ENCODE results near the gene STAM.
"Not testable (repeated sequence)": the region's sequence is repeated elsewhere in the genome, so short reads cannot be mapped to it uniquely, and the experiment has no call there.

Gene STAM

DNA sequence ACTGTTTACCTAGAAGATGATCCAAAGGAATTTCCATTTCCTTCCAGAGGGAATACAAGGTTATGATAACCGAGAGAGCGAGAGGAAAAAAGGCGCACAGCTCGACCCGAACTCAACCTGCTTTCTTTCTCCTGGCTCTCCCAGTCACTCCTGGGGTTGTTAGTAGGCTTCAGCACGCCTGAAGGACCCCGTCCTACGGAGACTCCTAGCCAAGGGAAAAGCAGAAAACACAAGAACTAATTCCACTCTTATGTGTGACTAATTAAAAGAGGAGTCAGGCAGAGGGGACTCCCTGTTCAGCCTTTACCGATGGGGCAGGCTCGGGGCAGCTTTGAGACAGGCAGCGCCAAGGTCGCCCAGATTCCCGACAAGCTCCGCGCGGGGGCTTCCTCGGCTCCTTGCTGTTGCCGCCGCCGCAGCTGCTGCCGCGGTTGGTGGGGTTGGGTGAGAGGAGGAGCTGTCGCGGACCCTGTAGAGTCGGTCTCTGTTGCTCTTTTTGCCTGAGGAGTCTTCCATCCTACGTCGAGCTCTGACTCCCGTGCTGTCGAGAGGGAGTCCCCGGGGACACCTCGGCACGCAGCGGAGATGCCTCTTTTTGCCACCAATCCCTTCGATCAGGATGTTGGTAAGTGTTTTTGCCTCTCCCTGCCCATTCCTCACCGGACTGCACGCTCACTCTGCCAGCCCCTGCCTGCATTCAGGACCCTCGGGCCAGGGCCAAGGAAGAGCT lies at the start of gene STAM:
Gene STAM (plus strand): TSS at position 397 of the 730 bp plus-strand sequence. CDS start 189 bp downstream, at position 586.
- DNase-seq (ENCODE audit: low read depth): peak; percentile 88

DNA sequence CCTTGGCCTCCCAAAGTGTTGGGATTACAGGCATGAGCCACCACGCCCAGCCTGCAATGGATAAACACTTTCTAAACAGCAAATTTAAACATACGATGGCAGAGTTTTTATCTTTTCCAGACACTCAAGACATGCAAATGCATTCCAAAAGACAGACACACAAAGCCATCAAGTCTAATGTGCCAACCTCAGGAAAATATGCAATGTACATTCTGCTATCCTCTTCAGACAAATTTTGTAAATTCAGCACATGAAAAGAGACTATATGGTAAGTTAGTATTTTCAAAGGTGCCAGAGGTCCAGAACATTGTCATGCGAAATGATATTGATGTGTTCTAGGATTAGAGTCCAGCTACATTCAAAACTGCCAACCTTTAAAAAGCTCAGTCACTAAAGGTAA lies 46.6 kb upstream of the STAM start:
- DNase-seq (ENCODE audit: low read depth): no peak

DNA sequence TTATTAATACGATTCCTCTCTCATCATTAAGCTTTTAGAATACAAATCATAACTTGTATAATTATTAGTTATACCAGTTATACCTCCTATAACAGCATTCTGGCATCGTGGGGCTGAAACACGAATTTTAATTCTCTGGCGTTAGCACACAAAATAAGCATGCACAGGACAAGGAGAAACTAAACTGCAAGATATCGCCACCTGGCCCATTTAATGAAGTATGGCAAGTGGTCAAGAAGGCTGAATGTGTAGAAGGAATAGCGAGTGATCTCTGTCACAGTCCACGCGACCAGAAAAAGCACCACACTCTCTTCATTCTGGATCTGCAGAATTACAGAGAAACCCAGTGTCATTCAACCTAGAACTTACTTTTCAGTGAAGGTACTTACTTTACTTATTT lies 44.9 kb upstream of the STAM start:
- no peak for DNase-seq (ENCODE audit: low read depth)

DNA sequence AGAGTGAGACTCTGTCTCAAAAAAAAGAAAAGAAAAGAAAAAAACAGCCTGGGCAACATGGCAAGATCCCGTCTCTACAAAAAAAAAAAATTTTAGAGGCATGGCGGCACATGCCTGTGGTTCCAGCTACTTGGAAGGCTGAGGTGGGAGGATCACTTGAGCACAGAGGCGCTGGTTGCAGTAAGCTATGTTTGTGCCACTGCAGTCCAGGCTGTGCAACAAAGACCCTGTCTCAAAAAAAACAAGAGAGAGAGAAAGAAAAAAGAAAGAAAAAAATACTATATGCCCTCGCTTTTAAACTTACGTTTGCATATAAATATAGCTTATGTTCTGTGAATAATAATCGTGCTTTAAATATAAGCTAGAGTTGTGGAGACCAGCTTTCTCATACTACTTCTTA lies 38.0 kb upstream of the STAM start:
- DNase-seq (ENCODE audit: low read depth): no peak

DNA sequence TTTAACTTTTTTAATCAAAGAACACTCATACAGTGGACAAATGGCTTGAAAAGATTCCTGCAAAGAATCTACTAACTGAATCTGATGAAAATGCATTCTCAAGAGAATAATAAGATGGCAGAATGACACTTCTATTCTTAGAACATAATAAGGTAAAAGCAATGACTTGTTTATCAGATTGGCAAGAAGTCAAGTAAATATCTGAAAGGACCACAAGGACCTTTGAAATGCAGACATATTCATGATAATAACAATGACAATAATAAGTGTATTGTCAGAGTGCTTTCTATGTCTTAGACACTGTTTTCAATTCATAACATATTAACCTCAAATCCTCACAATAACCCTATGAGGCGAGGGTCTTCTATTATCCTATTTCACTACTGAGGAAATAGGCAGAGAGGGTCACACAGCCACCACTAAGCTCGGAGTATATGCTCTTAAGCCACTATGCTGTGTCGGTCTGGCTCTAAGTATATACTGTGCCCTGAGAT lies 37.4 kb upstream of the STAM start:
- DNase-seq (ENCODE audit: low read depth): no peak

DNA sequence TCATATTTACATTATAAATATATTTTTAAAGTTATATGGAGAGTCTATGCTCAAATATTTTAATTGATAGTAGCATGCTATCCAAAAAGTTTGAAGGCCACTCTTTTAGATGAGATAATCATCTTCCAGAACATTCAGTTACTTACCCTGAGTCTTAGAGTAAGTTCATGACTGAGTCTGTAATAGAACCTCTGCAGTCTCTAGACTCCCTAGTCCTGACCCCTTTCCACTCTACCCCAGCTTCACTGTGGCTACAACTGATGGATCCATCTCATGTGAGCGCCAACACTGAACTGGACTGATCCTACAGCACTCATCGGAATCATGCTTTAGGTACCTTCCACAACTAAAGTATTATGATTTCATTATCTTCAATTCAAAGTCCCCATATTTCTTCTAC lies 36.9 kb upstream of the STAM start:
- DNase-seq (ENCODE audit: low read depth): no peak

DNA sequence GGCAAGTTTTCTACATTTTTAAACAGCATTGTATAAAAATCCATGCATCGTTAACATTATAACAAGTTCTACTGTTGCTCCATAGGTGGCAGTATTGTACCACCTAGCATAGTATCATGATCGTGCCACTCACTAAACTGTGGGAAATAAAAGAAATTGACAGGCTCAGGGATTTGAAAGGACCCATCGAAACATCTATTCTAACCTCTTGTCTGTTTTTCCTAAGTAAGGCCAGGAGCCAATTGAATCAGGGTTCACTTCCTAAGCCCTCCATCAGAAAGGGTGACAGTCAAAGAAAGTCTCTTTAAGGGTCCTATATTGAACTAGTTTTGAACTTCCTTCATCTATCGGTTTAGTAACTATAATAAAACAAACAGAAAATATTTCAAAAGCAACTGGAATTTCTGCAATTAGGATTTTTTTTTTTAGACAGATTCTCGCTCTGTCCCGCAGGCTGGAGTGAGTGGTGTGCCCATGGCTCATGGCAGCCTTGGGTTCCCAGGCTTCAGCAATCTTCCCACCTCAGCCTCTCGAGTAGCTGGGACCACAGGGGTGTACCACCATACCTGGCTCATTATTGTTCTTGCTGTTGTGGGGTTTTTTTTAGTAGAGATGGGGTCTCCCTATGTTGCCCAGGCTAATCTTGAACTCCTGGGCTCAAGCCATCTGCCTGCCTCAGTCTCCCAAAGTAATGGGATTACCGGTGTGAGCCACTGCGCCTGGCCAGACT lies 36.2 kb upstream of the STAM start:
- no peak for DNase-seq (ENCODE audit: low read depth)

DNA sequence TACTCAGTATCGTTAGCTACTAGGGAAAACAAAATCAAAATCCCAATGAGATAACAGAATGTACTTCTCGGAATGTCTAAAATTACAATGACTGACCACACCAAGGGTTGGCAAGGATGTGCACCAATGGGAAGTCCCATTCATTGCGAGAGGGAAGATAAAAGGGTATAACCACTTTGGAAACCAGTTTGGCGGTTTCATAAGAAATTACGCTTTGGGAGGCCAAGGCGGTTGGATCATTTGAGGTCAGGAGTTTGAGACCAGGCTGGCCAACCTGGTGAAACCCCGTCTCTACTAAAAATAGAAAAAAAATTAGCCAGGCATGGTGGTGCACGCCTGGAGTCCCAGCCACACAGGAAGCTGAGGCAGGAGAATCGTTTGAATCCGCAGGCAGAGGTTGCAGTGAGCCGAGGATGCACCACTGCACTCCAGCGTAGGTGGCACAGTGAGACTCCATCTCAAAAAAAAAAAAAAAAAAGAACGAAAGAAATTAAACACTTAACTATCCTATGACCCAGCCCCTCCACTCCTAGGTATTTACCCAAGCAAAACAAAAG lies 34.4 kb upstream of the STAM start:
- DNase-seq (ENCODE audit: low read depth): no peak

DNA sequence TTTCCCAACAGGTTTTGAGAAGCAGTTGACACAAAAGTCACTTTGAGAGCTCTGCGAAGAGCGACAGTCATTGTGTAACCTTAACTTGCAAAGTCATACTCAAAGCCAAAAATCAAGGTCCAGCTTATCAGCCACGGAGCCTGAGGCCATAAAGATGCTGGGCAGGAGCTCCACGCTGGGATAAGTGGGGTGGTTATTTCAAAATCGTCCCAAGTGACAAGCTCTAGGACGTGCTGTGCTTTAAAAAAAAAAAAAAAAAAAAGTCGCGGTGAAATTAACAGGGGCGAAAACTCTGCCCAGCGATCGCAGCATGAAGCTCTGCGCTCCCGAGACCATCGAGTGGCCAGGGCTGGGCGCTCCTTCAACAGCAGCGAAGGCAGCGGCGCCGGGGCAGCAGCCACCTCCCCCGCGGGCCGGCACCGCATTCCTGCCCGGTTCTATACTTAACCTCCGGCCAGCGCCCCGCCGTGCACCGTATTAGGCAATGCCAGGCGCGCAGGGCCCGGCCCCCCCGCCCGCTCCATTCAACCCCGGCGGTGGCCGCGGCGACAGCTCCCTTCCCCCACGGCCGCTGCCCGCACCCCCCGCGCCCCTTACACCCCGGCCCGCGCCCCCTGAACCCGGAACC lies 27.4 kb upstream of the STAM start:
- peak; percentile 15 for DNase-seq (ENCODE audit: low read depth)

DNA sequence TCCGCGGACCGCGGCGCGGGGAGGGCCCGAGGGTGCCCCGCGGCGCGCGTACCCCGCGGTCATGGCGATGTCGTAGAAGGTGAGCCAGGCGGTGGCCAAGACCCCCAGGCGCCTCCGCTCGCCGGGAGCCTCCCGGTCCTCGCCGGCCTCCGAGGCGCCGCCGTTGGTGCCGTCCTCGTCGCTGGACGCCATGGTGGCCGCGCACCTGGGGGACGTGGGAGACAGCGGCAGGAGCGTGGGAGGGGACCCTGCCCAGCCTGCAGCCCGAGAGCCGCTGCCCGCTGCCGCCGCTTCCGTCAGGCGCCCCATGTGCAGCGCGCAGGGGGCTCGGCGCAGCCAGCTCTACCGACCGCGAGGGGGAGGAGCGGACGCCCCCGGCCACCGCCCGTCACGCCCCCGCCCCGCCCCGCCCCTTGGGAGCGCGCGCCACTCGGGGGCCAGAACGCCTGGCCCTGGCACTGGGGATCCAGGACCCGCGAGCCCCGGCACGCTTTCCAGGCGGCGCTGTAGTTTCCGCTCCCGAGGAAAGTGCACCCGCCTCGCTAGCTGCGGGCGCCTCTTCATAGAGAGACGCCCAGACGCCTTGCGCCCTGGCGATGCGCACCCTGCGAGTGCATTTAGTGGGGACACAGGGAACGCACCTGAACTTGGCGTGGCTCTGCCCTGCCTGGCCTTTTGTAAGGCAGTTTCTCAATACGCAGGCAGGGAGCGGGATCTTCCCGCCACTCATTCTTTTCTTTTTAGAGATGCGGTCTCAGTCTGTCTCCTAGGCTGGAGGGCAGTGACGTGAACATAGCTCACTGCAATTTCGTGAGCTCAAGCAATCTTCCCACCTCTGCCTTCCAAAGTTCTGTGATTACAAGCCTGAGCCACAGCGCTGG lies 26.7 kb upstream of the STAM start, which contains the start of gene HACD1:
Gene HACD1 (minus strand): TSS at position 344 of the 881 bp plus-strand sequence. CDS start 35 bp downstream, at position 309.
- peak; percentile 44 for DNase-seq (ENCODE audit: low read depth)

DNA sequence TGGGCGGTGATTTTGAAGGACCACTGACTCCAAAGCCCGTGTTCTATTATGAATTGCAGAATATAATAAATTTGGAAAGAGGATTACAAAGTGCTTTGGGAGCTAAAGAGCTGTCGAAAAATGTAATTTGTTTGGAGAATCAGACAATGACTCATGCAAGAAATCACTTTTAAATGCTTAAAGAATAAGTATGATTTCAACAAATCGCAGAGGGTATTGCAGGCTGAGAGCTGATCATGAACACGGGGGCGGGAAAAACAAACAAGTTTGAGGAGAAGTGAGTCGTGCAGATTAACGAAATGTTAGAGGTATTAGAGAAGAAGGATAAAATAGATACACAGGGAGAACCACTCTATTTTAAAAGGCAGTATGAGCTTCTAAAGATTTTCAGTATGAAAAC lies 21.9 kb upstream of the STAM start:
- DNase-seq (ENCODE audit: low read depth): no peak

DNA sequence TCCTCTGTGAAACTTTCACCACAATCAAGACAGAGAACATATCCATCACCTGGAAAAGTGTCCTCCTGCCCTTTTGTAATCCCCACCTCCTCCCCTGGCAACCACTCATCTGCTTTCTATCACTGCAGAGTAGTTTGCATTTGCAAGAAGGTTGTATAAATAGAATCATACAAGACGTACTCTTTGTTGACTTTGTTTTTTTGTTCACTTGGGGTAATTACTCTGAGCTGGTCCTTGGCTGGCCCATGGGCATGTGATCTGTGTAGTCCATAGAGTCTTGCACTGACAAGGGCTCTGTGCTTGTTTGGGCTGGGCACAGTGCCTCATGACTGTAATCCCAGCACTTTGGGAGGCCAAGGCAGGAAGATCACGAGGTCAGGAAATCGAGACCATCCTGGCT lies 19.0 kb upstream of the STAM start:
- DNase-seq (ENCODE audit: low read depth): no peak

DNA sequence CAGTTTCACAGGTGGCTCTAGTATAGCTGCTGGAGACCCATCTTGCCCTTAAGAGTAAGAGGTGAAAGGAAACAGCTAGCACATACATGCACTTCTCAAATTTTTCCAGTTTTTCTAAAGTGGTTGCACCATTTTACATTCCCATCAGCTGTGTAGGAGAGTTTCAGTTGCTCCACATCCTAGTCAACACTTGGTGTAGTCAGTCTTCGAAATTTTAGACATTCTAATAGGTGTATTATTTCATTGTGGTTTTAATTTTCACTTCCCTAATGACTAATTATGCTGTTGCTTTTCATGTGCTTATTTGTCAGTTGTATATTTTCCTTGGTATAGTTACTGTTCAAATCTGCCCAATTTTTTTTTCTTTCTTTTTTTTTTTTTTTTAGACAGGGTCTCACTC lies 17.3 kb upstream of the STAM start:
- no peak for DNase-seq (ENCODE audit: low read depth)

DNA sequence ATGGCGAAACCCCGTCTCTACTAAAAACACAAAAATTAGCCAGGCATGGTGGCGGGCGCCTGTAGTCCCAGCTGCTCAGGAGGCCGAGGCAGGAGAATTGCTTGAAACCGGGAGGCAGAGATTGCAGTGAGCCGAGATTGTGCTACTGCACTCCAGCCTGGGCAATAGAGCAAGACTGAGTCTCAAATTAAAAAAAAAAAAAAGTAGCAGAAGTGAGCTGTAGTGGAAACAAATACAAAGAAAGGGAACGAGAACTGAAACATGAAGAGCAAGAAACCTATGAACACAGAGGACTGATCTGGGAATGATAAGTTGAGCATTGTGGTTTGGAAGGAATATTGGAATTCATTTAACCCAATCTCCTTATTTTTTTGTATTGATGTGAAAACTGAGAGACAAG lies 11.4 kb upstream of the STAM start:
- DNase-seq (ENCODE audit: low read depth): not testable (repeated sequence)

DNA sequence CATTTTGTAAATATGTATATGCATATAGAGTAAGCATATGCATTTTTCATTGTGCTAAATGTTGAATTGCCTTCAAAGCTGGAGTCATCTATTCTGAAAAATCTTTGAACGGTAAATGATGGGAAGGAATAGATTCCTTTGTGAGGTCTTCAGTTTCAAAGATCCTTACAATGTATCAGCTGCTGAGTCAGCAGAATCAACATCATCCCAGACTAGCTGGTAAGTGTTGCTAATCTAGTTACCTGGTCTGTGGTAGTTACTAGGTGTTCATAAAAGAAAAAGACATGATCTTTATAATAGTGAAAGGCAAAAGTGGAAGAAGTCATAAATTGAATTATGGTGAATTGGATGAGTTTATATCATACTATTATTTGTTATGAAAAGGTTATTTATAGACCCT lies 10.6 kb upstream of the STAM start:
- DNase-seq (ENCODE audit: low read depth): no peak

DNA sequence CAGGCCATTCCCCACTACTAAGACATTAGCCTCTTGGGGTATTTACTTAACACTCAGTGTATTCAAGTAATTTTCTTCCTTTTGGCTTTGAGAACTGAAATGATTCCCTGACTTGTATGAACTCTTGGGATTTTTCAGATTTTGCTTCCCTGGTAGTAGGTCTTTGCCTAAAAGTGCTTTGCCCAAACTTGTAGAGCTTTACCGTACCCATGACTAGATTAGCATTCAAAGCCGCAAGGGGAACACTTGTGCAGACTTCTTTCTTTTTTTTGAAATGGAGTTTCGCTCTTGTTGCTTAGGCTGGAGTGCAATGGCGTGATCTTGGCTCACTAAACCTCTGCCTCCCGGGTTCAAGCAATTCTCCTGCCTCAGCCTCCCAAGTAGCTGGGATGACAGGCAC lies 6.1 kb upstream of the STAM start:
- no peak for DNase-seq (ENCODE audit: low read depth)

DNA sequence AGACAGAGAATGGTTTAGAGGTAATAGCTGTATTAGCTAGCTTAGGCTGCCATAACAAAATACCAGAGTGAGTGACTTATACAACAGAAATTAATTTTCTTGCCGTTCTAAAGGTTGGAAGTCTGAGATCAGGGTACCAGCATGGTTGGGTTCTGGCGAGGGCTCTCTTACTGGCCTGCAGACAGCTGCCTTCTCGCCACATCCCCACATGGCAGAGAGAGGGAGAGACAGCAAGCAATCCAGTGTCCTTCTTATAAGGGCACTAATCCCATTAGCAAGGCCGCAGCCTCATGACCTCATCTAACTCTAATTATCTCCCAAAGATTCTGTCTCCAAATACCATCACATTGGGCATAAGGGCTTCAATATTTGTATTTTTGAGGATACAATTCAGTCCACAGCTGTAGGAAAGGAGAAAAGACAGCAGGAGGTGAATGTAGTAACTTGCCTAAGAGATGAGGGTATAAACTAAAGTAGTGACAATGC lies 3.6 kb upstream of the STAM start:
- DNase-seq (ENCODE audit: low read depth): no peak

DNA sequence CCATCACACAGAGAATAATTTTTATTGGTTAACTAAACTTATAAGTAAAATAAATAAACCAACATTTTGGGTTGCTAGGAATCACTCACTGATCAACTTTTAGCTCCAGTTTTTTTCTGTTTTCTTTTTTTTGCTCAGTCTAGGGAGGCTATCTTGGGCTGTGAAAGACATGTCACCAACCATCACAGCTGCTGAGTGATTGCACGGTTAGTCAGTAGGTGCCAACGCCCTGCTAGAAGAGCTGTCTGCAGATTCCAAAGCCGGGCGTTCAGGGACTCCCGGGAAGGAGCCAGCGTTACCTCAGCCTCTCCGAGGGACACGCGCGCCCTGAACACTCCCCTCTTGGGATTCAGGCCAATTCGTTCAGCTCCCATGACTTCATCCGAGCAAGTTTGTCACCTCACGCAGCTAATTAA lies 604 bp upstream of the STAM start:
- DNase-seq (ENCODE audit: low read depth): peak; percentile 15

DNA sequence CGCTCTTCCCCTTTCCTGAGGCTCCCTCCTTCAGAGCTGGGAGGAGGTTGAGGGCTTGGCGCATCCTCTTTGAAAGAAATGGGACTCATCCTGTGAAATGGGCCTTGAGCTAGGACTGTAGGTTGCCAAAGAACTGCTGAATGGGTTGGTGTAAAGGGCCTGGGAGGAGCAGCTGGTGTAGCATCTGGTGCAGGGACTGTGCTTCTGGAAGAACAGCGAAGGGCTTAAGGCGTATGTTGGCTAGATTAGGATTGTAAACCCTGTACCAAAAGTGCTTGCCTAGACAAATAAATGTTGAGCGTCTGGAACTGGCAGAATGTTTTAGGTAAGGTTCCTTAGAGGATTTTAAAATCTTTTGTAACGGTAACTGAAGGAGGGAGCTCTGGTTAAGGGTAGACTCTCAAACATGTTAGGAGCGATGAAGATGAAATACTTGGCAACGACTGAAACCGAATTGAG lies 563 bp downstream of the STAM start:
- DNase-seq (ENCODE audit: low read depth): no peak

DNA sequence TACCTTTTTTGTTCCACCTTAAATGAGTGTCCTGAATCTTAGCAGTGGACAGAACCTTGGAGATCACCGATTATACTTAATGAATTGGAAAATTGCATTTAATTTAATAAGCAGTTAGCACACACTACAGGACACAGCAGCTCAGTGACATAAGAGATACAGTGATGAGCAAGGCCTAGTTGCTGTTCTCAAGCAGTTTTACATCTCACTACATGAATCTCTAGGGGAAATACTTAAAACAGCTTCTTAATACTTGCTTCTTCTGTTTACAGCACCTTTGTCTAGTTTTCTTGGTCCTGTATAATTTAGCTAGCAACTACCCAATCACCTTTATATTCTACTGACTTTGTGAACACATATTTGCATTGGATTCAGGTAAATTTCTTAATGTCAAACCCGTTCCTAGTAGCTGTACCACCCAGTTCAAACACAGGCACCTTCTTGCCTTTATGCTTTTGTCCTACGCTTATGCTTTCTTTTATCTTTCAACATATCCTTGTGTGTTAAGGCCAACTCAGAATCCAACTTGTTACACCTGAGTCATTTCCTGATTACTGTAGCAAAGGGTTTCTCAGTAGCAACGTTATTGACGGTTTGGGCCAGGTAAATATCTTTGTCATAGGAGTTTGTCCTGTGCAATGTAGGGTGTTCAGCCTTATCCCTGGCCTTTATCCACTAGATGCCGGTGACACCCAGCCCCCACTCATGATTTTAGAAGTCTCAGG lies 1.8 kb downstream of the STAM start:
- DNase-seq (ENCODE audit: low read depth): no peak

DNA sequence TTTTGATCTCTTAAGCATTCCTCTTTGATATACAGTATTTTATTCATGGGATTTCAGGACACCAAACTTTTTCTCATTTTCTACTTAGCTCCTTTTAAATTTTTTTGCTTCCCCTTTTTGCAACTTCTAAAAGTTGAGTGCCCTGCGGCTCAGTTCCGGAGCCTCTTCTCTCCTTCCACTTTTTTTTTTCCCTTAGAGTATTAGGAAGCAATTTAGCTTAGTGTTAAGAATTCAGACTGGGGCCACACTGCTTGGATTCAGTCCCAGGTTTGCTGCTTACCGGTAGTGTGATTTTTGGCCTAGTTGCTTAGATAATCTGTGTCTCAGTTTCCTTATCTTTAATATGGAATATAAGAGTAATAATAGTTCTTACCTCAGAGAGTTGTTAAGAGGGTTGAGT lies 3.4 kb downstream of the STAM start:
- DNase-seq (ENCODE audit: low read depth): no peak

Measured in activated T-cell treated with anti-CD3 and anti-CD28 coated beads for 48 hours (primary cell).